Fibroblast of lung (primary cell): ENCODE data around the gene EPHB2.

ENCODE experiments used
- CTCF ChIP-seq, 2 donors: IDR thresholded peaks in 1 of 2; conservative IDR thresholded peaks in 1 of 2; 1 replicate in 1 of 2; 2 replicates in 1 of 2; pipeline ENCODE4 v1.5.1; 2011 to 2012; ENCODE audit warnings: low read length in 2 of 2, control low read depth in 1 of 2, inconsistent platforms in 1 of 2, low read depth in 1 of 2, mild to moderate bottlenecking in 1 of 2
- EZH2 ChIP-seq: IDR thresholded peaks from 2 replicates; pipeline ENCODE4 v1.5.1; 2012; ENCODE audit warnings: low read length, control low read depth, mild to moderate bottlenecking; ENCODE audit errors: missing control alignments

- TF ChIP-seq CTCF (conservative IDR thresholded peaks at IDR 0.05 in 1 of 2, IDR thresholded peaks at IDR 0.05 in 1 of 2; ENCODE audit: low read depth in 1 of 2, low read length in 2 of 2) = no peak
- TF ChIP-seq EZH2 = peak; percentile 67
Measured at GRCh38 chr1:22953740-22954141, 243.1 kb downstream of the EPHB2 start.
